ENCODE results near the gene EFEMP1.

The EFEMP1 gene

GRCh38 chr2:55943466-55943865 is 19.9 kb upstream of the EFEMP1 start:
- no peak for DNase-seq (ENCODE audit: low read depth, low spot score)
- H3K4me3 ChIP-seq (ENCODE audit: low read depth, low read length), result no peak overlapping the region
- in situ Hi-C loops (cut with HindIII; ENCODE audit: low sequenced_read_pairs), result no loop called here
- TF ChIP-seq, protein P1, sequence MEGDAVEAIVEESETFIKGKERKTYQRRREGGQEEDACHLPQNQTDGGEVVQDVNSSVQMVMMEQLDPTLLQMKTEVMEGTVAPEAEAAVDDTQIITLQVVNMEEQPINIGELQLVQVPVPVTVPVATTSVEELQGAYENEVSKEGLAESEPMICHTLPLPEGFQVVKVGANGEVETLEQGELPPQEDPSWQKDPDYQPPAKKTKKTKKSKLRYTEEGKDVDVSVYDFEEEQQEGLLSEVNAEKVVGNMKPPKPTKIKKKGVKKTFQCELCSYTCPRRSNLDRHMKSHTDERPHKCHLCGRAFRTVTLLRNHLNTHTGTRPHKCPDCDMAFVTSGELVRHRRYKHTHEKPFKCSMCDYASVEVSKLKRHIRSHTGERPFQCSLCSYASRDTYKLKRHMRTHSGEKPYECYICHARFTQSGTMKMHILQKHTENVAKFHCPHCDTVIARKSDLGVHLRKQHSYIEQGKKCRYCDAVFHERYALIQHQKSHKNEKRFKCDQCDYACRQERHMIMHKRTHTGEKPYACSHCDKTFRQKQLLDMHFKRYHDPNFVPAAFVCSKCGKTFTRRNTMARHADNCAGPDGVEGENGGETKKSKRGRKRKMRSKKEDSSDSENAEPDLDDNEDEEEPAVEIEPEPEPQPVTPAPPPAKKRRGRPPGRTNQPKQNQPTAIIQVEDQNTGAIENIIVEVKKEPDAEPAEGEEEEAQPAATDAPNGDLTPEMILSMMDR (IDR thresholded peaks at IDR 0.05; ENCODE audit: low read depth, low read length), result no peak

DNA sequence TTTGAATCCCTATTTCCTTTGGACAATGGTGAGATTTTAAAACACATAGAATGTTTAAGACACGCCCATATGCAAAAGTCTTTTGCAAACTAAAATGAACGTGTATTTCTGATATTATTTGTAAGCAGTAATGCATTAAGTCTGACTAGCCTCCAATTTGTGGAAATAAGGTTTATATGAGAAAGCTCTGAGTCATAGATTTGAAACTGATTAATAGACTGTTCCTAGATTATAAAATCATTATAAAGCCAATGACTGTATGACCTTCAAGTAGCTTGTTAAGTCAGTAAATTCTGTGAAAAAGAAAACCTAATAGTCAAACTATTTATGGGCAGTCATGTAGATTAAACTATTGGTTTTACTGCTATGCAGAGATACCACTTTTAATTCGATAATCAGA is 12.8 kb upstream of the EFEMP1 start:
- no peak overlapping the region for H3K4me3 ChIP-seq (ENCODE audit: low read depth, low read length)
- in situ Hi-C loops (cut with HindIII; ENCODE audit: low sequenced_read_pairs), result no loop called here
- TF ChIP-seq, protein P1 (IDR thresholded peaks at IDR 0.05; ENCODE audit: low read depth, low read length), result no peak
- no peak for DNase-seq (ENCODE audit: low read depth, low spot score)

- in situ Hi-C loops (cut with HindIII; ENCODE audit: low sequenced_read_pairs), result no loop called here
- TF ChIP-seq, protein P1 (IDR thresholded peaks at IDR 0.05; ENCODE audit: low read depth, low read length), result no peak
- no peak for DNase-seq (ENCODE audit: low read depth, low spot score)
- no peak overlapping the region for H3K4me3 ChIP-seq (ENCODE audit: low read depth, low read length)
Measured at GRCh38 chr2:55934337-55934736, 10.8 kb upstream of the EFEMP1 start.

- TF ChIP-seq, protein P1 (IDR thresholded peaks at IDR 0.05; ENCODE audit: low read depth, low read length), result no peak
- no peak for DNase-seq (ENCODE audit: low read depth, low spot score)
- in situ Hi-C loops (cut with HindIII; ENCODE audit: low sequenced_read_pairs), result no loop called here
- no peak overlapping the region for H3K4me3 ChIP-seq (ENCODE audit: low read depth, low read length)
Measured at GRCh38 chr2:55932843-55933242, 9.3 kb upstream of the EFEMP1 start.

- DNase-seq (ENCODE audit: low read depth, low spot score), result no peak
- in situ Hi-C loops (cut with HindIII; ENCODE audit: low sequenced_read_pairs), result no loop called here
- H3K4me3 ChIP-seq (ENCODE audit: low read depth, low read length), result no peak overlapping the region
- TF ChIP-seq, protein P1 (IDR thresholded peaks at IDR 0.05; ENCODE audit: low read depth, low read length), result no peak
Measured at GRCh38 chr2:55931281-55931680, 7.7 kb upstream of the EFEMP1 start.

- no peak overlapping the region for H3K4me3 ChIP-seq (ENCODE audit: low read depth, low read length)
- DNase-seq (ENCODE audit: low read depth, low spot score), result no peak
- TF ChIP-seq, protein P1 (IDR thresholded peaks at IDR 0.05; ENCODE audit: low read depth, low read length), result no peak
- in situ Hi-C loops (cut with HindIII; ENCODE audit: low sequenced_read_pairs), result no loop called here
Measured at GRCh38 chr2:55929476-55929875, 5.9 kb upstream of the EFEMP1 start.

DNA sequence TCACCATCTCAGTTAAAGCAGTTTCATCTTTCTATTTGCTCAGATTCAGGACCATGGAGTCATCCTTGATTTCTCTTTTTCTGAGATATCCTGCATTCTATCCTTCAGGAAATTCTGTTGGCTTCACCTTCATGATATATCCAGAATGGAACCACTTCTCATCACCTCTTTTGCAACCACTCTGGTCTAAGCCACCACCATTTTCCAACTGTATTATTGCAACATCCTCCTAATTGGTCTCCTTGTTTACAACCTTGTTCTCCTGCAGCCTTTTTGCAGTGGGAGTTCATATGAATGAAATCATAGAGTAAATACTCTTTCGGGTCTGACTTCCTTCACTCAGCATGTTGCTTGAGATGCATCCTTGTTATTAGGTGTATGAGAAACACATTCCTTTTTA is 3.4 kb upstream of the EFEMP1 start:
- H3K4me3 ChIP-seq (ENCODE audit: low read depth, low read length), result no peak overlapping the region
- DNase-seq (ENCODE audit: low read depth, low spot score), result no peak
- in situ Hi-C loops (cut with HindIII; ENCODE audit: low sequenced_read_pairs), result no loop called here
- TF ChIP-seq, protein P1 (IDR thresholded peaks at IDR 0.05; ENCODE audit: low read depth, low read length), result no peak

Data from astrocyte of the spinal cord (primary cell).